Epithelial cell of prostate (primary cell): ENCODE results near the gene SLAMF1.
"Not testable (repeated sequence)": the region's sequence is repeated elsewhere in the genome, so short reads cannot be mapped to it uniquely, and the experiment has no call there.

Experiments used
- DNase-seq: peaks from one replicate; pipeline ENCODE4 v3.0.0-alpha.2; 2011; ENCODE audit warnings: low read depth, low spot score
- H3K27ac ChIP-seq: fragments of 450-650 bp; 2 replicates; pipeline ENCODE4 v1.5.1; 2017; ENCODE audit warnings: mild to moderate bottlenecking

SLAMF1 gene, protein sequence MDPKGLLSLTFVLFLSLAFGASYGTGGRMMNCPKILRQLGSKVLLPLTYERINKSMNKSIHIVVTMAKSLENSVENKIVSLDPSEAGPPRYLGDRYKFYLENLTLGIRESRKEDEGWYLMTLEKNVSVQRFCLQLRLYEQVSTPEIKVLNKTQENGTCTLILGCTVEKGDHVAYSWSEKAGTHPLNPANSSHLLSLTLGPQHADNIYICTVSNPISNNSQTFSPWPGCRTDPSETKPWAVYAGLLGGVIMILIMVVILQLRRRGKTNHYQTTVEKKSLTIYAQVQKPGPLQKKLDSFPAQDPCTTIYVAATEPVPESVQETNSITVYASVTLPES

GRCh38 chr1:160646711-160647328 lies at the start of gene SLAMF1:
TSS of gene SLAMF1 (minus strand) at chr1:160647044. CDS start at chr1:160646945, 99 bp downstream.
- H3K27ac ChIP-seq, result no peak within 1 kb of the TSS
- DNase-seq, result no peak

DNA sequence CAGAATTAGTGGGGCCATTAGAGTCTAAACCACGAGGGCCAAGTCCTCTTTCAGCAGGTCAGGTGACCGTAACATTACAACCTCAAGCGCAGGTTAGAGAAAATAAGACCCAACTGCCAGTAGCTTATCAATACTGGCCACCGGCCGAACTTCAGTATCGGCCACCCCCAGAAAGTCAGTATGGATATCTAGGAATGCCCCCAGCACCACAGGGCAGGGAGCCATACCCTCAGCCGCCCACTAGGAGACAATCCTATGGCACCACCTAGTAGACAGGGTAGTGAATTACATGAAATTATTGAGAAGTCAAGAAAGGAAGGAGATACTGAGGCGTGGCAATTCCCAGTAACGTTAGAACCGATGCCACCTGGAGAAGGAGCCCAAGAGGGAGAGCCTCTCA lies 45.5 kb upstream of the SLAMF1 start:
- not testable (repeated sequence) for H3K27ac ChIP-seq

DNA sequence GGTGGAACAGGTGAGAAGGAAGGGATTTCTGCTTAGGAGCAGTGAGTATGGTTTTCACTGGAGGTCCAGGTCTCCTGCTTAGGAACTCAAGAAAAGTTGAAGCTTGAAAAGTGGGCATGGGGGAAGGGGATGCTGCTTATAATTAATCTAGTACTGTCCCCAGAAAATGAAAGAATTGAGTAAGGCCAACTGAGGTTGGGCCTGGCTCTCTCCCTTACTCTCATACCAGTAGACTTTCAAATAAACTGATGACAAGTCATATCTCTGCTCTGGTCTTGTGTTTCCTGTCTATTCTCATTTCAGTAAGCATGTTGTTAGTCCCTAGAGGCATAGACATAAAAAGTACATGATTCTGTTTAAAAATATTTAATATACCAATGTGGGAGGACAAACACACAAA lies 38.4 kb upstream of the SLAMF1 start:
- no peak for DNase-seq
- no peak overlapping the region for H3K27ac ChIP-seq

More for the DNA sequence above, 45.5 kb upstream of the SLAMF1 start:
- not testable (repeated sequence) for DNase-seq

DNA sequence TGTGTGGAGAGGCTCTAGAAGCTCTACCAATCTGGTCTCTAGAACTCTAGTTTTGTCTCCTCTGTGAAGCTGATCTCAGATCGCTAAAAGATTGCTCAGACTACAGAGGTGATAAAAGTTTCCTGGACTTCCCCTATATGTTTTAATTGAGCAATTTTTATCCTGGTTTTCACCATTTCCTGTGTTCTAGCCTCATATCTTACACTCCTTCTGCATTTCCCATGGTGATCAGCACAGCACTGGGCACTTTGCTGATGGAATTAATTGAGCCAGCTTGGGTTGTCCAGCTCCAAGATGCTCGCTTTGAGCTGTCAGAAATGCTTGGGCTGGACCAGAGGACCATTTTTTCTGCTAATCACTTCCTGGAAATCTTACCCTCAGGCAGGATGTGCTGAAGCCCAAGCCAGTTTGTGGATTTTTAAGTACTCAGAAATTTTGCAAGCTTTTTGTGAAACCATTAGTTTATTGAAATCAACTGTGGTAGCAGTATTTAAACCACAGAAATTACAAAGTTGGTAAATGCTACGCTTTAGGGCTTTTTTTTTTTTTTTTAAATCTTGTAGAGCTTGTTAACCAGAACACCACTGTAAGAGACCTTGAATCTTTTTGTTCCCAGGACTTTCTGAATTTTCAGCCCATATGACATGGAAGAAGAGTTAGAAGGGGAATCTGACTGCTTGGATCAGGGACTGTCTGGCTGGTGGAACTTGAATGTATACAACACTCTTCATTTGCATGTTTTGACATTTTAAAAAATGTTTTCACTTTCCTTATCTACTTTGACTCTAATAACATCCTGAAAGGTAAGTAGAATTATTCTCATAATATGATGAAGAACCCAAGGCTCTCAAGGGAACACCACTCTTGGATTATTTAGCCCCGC lies 36.4 kb upstream of the SLAMF1 start:
- DNase-seq, result no peak
- no peak overlapping the region for H3K27ac ChIP-seq

DNA sequence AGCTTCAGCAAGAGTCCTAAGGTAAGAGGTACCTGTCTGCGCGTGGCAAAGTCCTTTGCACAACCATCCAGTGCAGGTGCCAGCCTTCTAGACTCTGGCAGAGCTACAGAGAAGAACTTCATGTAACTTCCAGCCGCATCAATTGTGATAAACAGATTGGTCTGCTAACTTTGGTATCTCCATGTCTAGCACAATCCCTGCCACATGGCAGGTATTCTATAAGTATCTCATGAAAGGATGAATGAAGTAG lies 35.0 kb upstream of the SLAMF1 start:
- DNase-seq, result no peak
- H3K27ac ChIP-seq, result no peak overlapping the region

GRCh38 chr1:160681066-160681890 lies 34.4 kb upstream of the SLAMF1 start:
- H3K27ac ChIP-seq, result no peak overlapping the region
- DNase-seq, result peak; percentile 24

DNA sequence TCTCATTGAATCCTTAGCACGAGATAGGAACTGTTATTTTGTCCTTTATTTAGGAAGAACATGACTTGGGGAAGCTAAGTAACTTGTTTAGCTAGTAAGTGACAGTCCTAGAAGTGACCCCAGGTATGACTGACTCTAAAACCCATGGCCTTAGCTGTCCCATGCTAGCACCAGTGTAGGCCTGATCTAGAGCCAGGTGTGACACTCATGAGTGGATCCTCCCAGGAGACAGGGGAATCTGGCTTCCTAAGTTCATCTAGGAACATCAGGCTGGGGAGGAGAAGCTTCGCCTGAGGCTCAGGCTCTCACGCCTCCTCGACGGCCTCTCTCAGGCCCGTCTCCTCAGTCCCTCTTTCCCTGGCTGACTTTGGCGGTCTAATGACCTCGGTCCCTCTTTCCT lies 33.6 kb upstream of the SLAMF1 start:
- no peak for DNase-seq
- H3K27ac ChIP-seq, result no peak overlapping the region

DNA sequence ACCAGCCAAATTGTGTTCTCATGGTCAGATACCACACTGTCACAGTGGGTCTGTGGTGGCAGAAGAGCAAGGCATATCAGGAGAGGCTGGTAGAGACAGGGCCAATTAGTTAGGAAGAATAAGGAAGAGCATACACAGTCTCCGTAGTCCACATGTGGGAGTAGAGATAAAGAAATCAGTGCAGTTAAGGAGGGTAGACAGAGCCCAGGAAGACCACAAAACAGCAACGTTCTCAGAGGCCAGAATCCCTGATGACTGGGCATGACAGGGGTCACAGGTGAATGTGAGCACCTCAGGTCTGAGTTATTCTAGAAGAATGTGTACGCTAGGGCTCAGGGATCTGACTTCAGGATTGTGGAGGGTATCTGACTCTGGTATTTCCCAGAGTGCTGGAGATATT lies 33.0 kb upstream of the SLAMF1 start:
- no peak for DNase-seq
- no peak overlapping the region for H3K27ac ChIP-seq

- no peak overlapping the region for H3K27ac ChIP-seq
- no peak for DNase-seq
These were observed 30.2 kb upstream of the SLAMF1 start for GRCh38 chr1:160676869-160677597.

- DNase-seq, result peak; percentile 20
- no peak overlapping the region for H3K27ac ChIP-seq
These were observed 29.0 kb upstream of the SLAMF1 start for GRCh38 chr1:160675641-160676410.

DNA sequence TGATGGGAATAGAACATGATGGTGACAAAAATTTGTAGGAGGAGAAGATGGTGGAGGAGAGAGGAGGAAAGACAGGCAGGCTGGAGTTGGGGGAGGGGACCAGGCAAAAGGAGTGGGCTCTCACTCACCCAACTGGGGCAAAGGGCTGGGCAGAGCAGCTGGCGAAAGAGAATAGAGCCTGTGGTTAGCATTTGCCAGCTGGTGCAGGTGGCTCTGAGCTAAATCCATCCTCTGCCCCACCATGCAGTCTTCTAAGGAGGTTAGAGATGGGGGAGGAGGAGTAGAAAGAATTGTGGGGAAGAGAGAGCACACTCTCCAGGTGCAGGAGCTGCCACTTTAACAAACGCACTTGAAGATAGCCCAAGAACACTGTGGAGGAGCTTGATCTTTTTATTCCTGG lies 27.6 kb upstream of the SLAMF1 start:
- no peak overlapping the region for H3K27ac ChIP-seq
- DNase-seq, result no peak

- no peak for DNase-seq
- no peak overlapping the region for H3K27ac ChIP-seq
These were observed 26.2 kb upstream of the SLAMF1 start for GRCh38 chr1:160672789-160673695.

GRCh38 chr1:160671603-160672517 lies 25.0 kb upstream of the SLAMF1 start:
- no peak for DNase-seq
- H3K27ac ChIP-seq, result no peak overlapping the region

GRCh38 chr1:160670701-160671100 lies 23.9 kb upstream of the SLAMF1 start:
- no peak overlapping the region for H3K27ac ChIP-seq
- no peak for DNase-seq

GRCh38 chr1:160669802-160670201 lies 23.0 kb upstream of the SLAMF1 start:
- H3K27ac ChIP-seq, result no peak overlapping the region
- no peak for DNase-seq

DNA sequence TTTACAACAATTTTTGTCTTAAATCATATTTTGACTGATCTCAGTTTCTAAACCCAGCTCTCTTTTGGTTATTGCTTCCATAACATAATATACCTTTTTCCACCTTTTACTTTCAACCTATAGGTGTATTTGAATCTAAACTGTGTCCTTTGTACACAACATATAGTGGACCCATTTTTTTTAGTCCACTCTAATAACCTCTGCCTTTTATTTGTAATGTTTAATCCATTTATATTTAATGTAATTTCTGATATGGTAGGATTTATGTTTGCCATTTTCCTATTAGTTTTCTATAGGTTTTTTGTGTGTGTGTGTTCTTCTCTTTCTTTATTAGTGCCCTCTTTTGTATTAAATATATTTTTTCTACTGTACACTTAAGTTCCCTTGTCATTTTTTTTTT lies 22.4 kb upstream of the SLAMF1 start:
- no peak overlapping the region for H3K27ac ChIP-seq

DNA sequence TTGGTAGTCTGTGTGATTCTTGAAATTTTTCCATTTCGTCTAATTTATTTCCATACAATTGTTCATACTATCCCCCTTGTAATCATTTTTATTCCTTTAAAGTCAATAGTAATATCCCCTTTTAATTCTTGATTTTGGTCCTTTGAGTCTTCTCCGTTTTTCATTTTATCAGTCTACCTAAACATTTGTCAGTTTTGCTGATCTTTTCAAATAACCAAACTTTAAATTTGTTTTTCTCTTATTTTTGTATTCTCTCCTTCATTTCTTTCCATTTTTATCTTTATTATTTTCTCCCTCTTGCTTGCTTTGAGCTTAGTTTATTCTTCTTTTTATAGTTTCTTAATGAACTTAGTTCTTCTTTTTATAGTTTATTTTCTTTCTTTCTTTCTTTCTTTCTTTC lies 21.1 kb upstream of the SLAMF1 start:
- DNase-seq, result no peak
- no peak overlapping the region for H3K27ac ChIP-seq

More for the DNA sequence above, 22.4 kb upstream of the SLAMF1 start:
- DNase-seq, result no peak
